ENCODE data around the gene C3orf52. TPM values are rescaled to one million over a fixed set of nuclear protein-coding genes. Genes with fewer than 3 reads are reported as not detected.

C3orf52 gene
- total and polyA plus RNA-seq, 5 donors from 2014 or later = 0.13 to 0.67 (median 0.44) TPM

DNA sequence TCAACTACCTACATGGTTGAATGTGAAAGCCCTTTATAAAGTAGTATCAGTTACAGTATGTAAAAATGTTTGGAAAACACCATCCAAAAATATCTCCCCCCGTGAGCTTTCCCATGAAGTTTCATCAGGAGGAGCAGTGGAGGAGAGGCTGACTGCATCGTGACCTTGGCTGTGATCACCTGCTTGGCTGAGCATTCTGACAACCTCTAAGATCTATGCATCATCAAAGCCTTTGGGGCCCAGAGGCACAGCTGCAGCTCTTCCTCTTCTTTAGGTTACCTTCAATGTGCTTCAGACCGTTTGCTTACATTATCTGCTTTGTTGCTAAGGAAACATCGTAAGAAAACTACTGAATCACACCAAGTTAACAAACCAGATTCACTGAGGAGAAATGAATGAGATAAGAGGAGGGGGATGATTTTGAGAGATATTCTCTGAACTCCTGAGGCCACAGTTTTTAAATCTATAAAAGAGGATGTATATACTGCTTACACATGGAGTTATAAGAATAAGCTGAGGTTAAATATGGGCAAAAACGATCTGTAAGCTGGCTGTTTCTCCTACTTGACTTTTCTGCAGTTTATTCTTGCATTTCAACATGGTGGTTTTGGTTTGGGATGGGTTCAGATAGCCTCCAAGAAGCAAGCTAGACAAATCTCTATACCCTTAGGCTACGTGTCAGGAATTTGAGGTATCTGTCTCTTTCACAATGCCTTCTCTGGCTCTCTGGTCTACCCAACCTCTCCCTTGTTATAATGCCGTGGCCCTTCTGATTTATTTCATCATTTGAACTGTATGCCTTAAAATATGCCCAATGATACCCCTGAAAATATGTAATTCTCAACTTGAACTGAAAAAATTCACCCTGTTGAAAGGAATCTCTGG, 42.9 kb downstream of the C3orf52 start:
- no peaks in the 10 kb centered on the region for H3K36me3 ChIP-seq (ENCODE audit: control insufficient read depth, insufficient read depth, low read length)
- no peaks in the 10 kb centered on the region for H3K9me3 ChIP-seq (ENCODE audit: control insufficient read depth in 2 of 2, low read length in 2 of 2)
- ATAC-seq (ENCODE audit: low read depth in 2 of 2) = peak; percentile 84 to 85
- peaks cover 50% of the 10 kb centered on the region for H3K4me1 ChIP-seq (ENCODE audit: control insufficient read depth, insufficient read depth, low read length, poor library complexity, severe bottlenecking)
- Mint-ChIP-seq H3K27ac (peak overlapping the region; percentile 66 to 87 (median 86)), H3K36me3 (no peaks in the 10 kb centered on the region), H3K27me3 (no peaks in the 10 kb centered on the region), H3K4me3 (peak overlapping the region in 3 of 4 donors; percentile 23 to 62 (median 30)), H3K9me3 (no peaks in the 10 kb centered on the region), H3K4me1 (peaks cover 22 to 72% (median 58%) of the 10 kb centered on the region in 4 donors)
- peak; percentile 13 to 77 (median 75) for DNase-seq
- H3K27me3 ChIP-seq (ENCODE audit: control insufficient read depth, insufficient read depth, low read length) = no peaks in the 10 kb centered on the region
- H3K4me3 ChIP-seq (ENCODE audit: low read depth, low read length) = peak overlapping the region; percentile 8
- H3K27ac ChIP-seq (ENCODE audit: insufficient read depth, low read length, poor library complexity, severe bottlenecking) = peak overlapping the region; percentile 74

DNA sequence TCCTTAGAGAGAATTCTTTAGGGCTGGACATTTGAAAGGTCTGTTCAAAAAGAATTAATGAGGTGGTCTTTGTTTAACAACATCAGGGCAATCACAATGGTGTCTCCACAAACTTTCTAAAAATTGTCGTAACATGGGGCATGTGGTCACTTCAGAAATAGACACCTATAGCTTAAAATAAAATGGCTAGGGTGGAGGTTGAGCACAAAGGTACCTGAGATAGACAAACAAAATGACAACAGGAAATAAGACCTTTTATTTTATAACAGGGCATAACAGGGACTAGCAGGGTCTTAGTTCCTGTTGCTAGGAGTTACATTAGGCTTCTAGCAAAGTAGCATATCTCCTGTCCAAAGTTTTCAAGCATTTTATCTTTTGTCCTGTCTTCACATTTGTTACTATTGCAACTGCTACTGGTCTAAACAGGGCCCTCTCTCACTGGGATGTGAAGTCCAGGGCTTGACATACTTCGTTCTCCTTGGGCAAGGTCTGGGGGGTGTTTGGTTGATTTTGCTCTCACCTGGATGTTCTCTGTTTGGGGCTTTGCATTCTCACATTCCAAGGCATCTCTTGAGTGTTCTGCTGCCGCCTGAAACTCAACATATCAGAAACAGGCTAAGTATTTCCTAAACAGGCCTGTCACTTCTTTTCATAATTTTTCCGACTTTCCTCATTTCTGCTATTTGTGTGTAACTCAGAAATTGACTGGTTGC, 43.9 kb downstream of the C3orf52 start:
- no peaks in the 10 kb centered on the region for H3K27me3 ChIP-seq (ENCODE audit: control insufficient read depth, insufficient read depth, low read length)
- ATAC-seq (ENCODE audit: low read depth in 2 of 2) = no peak
- peak overlapping the region in 2 of 4 donors; percentile 4 to 36 for H3K4me3 Mint-ChIP-seq
- no peaks in the 10 kb centered on the region for H3K36me3 ChIP-seq (ENCODE audit: control insufficient read depth, insufficient read depth, low read length)
- no peak for DNase-seq
- peaks cover 58% of the 10 kb centered on the region for H3K4me1 ChIP-seq (ENCODE audit: control insufficient read depth, insufficient read depth, low read length, poor library complexity, severe bottlenecking)
- H3K9me3 Mint-ChIP-seq = no peaks in the 10 kb centered on the region
- no peaks in the 10 kb centered on the region for H3K36me3 Mint-ChIP-seq
- peak overlapping the region; percentile 8 for H3K4me3 ChIP-seq (ENCODE audit: low read depth, low read length)
- no peaks in the 10 kb centered on the region for H3K9me3 ChIP-seq (ENCODE audit: control insufficient read depth in 2 of 2, low read length in 2 of 2)
- H3K27me3 Mint-ChIP-seq = no peaks in the 10 kb centered on the region
- H3K4me1 Mint-ChIP-seq = peaks cover 22 to 82% (median 66%) of the 10 kb centered on the region in 4 donors
- H3K27ac ChIP-seq (ENCODE audit: insufficient read depth, low read length, poor library complexity, severe bottlenecking) = peak overlapping the region; percentile 74
- H3K27ac Mint-ChIP-seq = peak overlapping the region; percentile 66 to 87 (median 86)

DNA sequence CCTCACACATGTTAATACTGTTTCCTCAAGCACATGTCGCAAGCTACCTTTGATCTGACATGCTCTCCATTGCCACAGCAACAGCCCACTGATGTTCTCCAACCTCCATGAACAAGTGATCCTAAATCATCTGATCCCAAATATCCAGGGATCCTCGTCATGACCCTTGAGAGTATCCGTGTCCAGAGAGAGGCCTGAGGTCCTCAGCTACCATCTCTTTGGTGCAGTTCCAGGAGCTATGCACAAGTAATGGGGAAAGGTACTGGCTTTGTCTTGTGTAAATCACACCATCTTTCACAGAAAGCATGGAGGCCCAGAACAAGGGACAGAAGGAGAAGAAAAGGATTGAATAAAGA, 44.4 kb downstream of the C3orf52 start:
- Mint-ChIP-seq H3K27me3 (no peaks in the 10 kb centered on the region), H3K27ac (peak overlapping the region; percentile 66 to 87 (median 86)), H3K36me3 (no peaks in the 10 kb centered on the region), H3K9me3 (no peaks in the 10 kb centered on the region), H3K4me3 (peak overlapping the region in 2 of 4 donors; percentile 4 to 36), H3K4me1 (peaks cover 22 to 86% (median 69%) of the 10 kb centered on the region in 4 donors)
- Histone ChIP-seq H3K27ac (ENCODE audit: insufficient read depth, low read length, poor library complexity, severe bottlenecking) (peak overlapping the region; percentile 9), H3K9me3 (ENCODE audit: control insufficient read depth in 2 of 2, low read length in 2 of 2) (no peaks in the 10 kb centered on the region), H3K27me3 (ENCODE audit: control insufficient read depth, insufficient read depth, low read length) (no peaks in the 10 kb centered on the region), H3K4me3 (ENCODE audit: low read depth, low read length) (peak overlapping the region; percentile 8), H3K36me3 (ENCODE audit: control insufficient read depth, insufficient read depth, low read length) (no peaks in the 10 kb centered on the region), H3K4me1 (ENCODE audit: control insufficient read depth, insufficient read depth, low read length, poor library complexity, severe bottlenecking) (peaks cover 63% of the 10 kb centered on the region)
- DNase-seq = no peak
- no peak for ATAC-seq (ENCODE audit: low read depth in 2 of 2)

DNA sequence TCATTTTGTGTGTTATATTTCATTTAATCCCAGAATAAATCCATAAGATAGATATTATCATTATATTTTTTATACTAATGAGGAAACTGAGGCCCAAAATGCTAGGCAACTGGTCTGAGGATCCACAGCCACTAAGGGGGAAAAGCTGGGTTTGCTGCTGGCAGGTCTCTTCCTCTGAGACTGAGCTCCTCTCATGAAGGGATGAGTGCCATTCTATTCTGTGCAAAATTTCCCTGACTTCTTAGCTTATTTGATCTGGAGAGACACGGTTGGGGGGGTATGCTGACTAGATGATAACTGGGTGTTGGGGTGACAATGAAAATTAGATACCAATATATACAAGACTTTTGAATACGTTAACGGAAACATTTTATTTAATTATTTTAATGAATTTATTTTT, 44.9 kb downstream of the C3orf52 start:
- Mint-ChIP-seq H3K27me3 (no peaks in the 10 kb centered on the region), H3K9me3 (no peaks in the 10 kb centered on the region), H3K27ac (peak overlapping the region in 1 of 3 donors; percentile 44), H3K36me3 (no peaks in the 10 kb centered on the region), H3K4me3 (peak overlapping the region in 2 of 4 donors; percentile 23 to 47), H3K4me1 (peaks cover 22 to 90% (median 70%) of the 10 kb centered on the region in 4 donors)
- no peaks in the 10 kb centered on the region for H3K9me3 ChIP-seq (ENCODE audit: control insufficient read depth in 2 of 2, low read length in 2 of 2)
- ATAC-seq (ENCODE audit: low read depth in 2 of 2) = no peak
- no peaks in the 10 kb centered on the region for H3K27me3 ChIP-seq (ENCODE audit: control insufficient read depth, insufficient read depth, low read length)
- H3K36me3 ChIP-seq (ENCODE audit: control insufficient read depth, insufficient read depth, low read length) = no peaks in the 10 kb centered on the region
- H3K4me3 ChIP-seq (ENCODE audit: low read depth, low read length) = peak overlapping the region; percentile 65
- H3K4me1 ChIP-seq (ENCODE audit: control insufficient read depth, insufficient read depth, low read length, poor library complexity, severe bottlenecking) = peaks cover 59% of the 10 kb centered on the region
- no peak overlapping the region for H3K27ac ChIP-seq (ENCODE audit: insufficient read depth, low read length, poor library complexity, severe bottlenecking)
- no peak for DNase-seq

DNA sequence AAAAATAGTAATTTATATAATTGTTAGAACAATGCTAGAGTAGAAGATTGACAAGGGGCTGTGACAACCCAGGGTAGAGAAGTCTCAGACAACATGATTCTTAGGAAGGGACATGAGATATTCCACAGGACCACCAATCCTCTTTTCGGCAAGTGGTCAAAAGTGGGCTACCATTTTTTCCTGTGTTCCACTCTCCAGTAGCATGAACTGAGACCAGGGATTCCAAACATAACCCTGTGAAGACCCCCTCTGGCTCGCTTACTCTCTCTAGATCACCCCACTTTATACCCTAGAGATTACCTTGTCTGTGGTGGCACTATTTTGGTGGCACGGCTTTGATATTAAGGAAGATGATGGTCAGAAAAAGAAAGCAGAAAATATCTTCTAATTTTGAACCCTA, 45.9 kb downstream of the C3orf52 start:
- no peaks in the 10 kb centered on the region for H3K36me3 Mint-ChIP-seq
- DNase-seq (no peak), ATAC-seq (ENCODE audit: low read depth in 2 of 2) (no peak)
- H3K4me1 Mint-ChIP-seq = peaks cover 22 to 83% (median 64%) of the 10 kb centered on the region in 4 donors
- H3K27me3 Mint-ChIP-seq = no peaks in the 10 kb centered on the region
- Histone ChIP-seq H3K27me3 (ENCODE audit: control insufficient read depth, insufficient read depth, low read length) (no peaks in the 10 kb centered on the region), H3K36me3 (ENCODE audit: control insufficient read depth, insufficient read depth, low read length) (no peaks in the 10 kb centered on the region), H3K4me1 (ENCODE audit: control insufficient read depth, insufficient read depth, low read length, poor library complexity, severe bottlenecking) (peaks cover 53% of the 10 kb centered on the region), H3K4me3 (ENCODE audit: low read depth, low read length) (peak overlapping the region; percentile 65), H3K9me3 (ENCODE audit: control insufficient read depth in 2 of 2, low read length in 2 of 2) (no peaks in the 10 kb centered on the region), H3K27ac (ENCODE audit: insufficient read depth, low read length, poor library complexity, severe bottlenecking) (no peak overlapping the region)
- H3K27ac Mint-ChIP-seq = peak overlapping the region in 2 of 3 donors; percentile 10 to 94
- H3K9me3 Mint-ChIP-seq = no peaks in the 10 kb centered on the region
- peak overlapping the region; percentile 72 to 92 (median 87) for H3K4me3 Mint-ChIP-seq

DNA sequence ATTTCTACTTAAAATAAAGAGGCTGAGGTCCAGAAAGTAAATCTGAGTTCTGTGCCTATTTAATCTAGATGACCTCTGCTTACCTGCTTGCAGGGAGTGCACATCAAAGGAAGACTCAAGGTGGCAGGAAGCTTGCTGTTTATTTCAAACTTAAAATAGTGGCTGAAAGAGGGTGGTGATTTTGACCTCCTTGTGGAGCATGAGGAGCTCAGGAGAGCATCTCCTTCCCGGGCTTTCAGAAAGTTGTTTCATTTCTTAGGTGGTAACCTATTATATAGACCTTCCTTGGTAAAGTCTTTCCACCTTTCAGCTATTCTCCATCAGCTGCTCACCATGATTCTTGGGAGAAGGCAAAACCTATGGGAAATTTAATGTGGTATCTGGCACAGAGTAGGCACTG, 46.4 kb downstream of the C3orf52 start:
- Mint-ChIP-seq H3K9me3 (no peaks in the 10 kb centered on the region), H3K27ac (peak overlapping the region; percentile 90 to 94 (median 92)), H3K27me3 (no peaks in the 10 kb centered on the region), H3K36me3 (no peaks in the 10 kb centered on the region), H3K4me3 (peak overlapping the region; percentile 72 to 92 (median 87)), H3K4me1 (peaks cover 22 to 82% (median 62%) of the 10 kb centered on the region in 4 donors)
- H3K9me3 ChIP-seq (ENCODE audit: control insufficient read depth in 2 of 2, low read length in 2 of 2) = no peaks in the 10 kb centered on the region
- peak overlapping the region; percentile 69 for H3K27ac ChIP-seq (ENCODE audit: insufficient read depth, low read length, poor library complexity, severe bottlenecking)
- H3K4me3 ChIP-seq (ENCODE audit: low read depth, low read length) = peak overlapping the region; percentile 65
- no peaks in the 10 kb centered on the region for H3K36me3 ChIP-seq (ENCODE audit: control insufficient read depth, insufficient read depth, low read length)
- peaks cover 48% of the 10 kb centered on the region for H3K4me1 ChIP-seq (ENCODE audit: control insufficient read depth, insufficient read depth, low read length, poor library complexity, severe bottlenecking)
- DNase-seq (no peak), ATAC-seq (ENCODE audit: low read depth in 2 of 2) (no peak)
- H3K27me3 ChIP-seq (ENCODE audit: control insufficient read depth, insufficient read depth, low read length) = no peaks in the 10 kb centered on the region

DNA sequence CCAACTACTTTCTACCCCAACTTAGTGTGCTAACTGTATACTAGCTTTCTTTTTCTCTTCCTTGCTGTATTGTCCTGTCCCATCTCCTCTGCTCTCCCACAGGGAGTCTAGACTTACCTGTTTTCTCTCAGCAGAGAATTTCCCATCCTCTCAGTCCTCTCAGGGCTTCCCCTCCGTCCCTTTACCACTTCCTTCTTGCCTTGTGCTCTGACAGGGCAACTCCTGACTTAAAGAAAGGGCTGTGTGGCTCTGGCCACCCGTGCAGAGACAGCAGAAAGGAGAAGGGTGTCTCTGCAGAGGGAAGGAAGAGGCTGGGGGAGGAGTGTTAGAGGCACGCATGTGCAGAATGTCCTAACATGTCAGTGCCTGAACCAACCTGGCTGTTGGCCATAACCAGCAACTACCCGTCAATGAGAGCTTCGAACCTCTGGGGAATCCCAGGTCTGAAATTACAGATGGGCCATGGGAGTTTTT, 46.8 kb downstream of the C3orf52 start, which contains the start of gene GCSAM:
Gene GCSAM, minus strand, starts transcription at position 274 of the 474 bp plus-strand sequence. Its CDS starts 128 bp downstream, at position 146.
- Mint-ChIP-seq H3K9me3 (no peaks in the 10 kb centered on the region), H3K4me3 (peak within 1 kb of the TSS; percentile 72 to 92 (median 87)), H3K27ac (peak within 1 kb of the TSS; percentile 90 to 94 (median 92)), H3K27me3 (no peaks in the 10 kb centered on the region), H3K4me1 (peaks cover 19 to 77% (median 58%) of the 10 kb centered on the region in 4 donors), H3K36me3 (no peaks in the 10 kb centered on the region)
- H3K27ac ChIP-seq (ENCODE audit: insufficient read depth, low read length, poor library complexity, severe bottlenecking) = peak within 1 kb of the TSS; percentile 69
- H3K9me3 ChIP-seq (ENCODE audit: control insufficient read depth in 2 of 2, low read length in 2 of 2) = no peaks in the 10 kb centered on the region
- H3K36me3 ChIP-seq (ENCODE audit: control insufficient read depth, insufficient read depth, low read length) = no peaks in the 10 kb centered on the region
- ATAC-seq (ENCODE audit: low read depth in 2 of 2) = peak; percentile 67
- H3K27me3 ChIP-seq (ENCODE audit: control insufficient read depth, insufficient read depth, low read length) = no peaks in the 10 kb centered on the region
- DNase-seq = peak; percentile 15 to 67 (median 51)
- H3K4me3 ChIP-seq (ENCODE audit: low read depth, low read length) = peak within 1 kb of the TSS; percentile 65
- H3K4me1 ChIP-seq (ENCODE audit: control insufficient read depth, insufficient read depth, low read length, poor library complexity, severe bottlenecking) = peaks cover 45% of the 10 kb centered on the region

All from CD4-positive, CD25-positive, alpha-beta regulatory T cell (primary cell).